Activated T-cell treated with anti-CD3 and anti-CD28 coated beads, Interleukin-2, amount 50 U/mL, for 72 hours (primary cell): ENCODE measurements around the gene PGRMC1. TPM values are rescaled to one million over a fixed set of nuclear protein-coding genes. Genes with fewer than 3 reads are reported as not detected.

Experiments
- ATAC-seq, 2 donors: fragments of 150-1000 bp; cut with Tn5 transposase; replicated peaks in 1 of 2; 2 replicates each; pipeline ENCODE4 v1.10.0; 2021; ENCODE audit warnings: moderate library complexity in 2 of 2, mild to moderate bottlenecking in 1 of 2
- DNase-seq, 2 donors: peaks; one replicate each; pipeline ENCODE4 v3.0.0; 2021 to 2022; ENCODE audit warnings: mixed read lengths in 1 of 2
- H3K27ac Mint-ChIP-seq: one replicate; pipeline ENCODE4 v1.8.0; 2022; ENCODE audit warnings: mild to moderate bottlenecking, moderate library complexity, mixed read lengths
- H3K27me3 Mint-ChIP-seq: one replicate; pipeline ENCODE4 v1.8.0; 2022; ENCODE audit warnings: low read depth, mixed read lengths
- H3K36me3 Mint-ChIP-seq, 2 donors: one replicate each; pipeline ENCODE4 v1.8.0; 2022; ENCODE audit warnings: mixed read lengths in 2 of 2, mild to moderate bottlenecking in 1 of 2; ENCODE audit not compliant: insufficient read depth in 2 of 2
- H3K4me1 Mint-ChIP-seq: one replicate; pipeline ENCODE4 v1.8.0; 2022; ENCODE audit warnings: low read depth, mixed read lengths
- H3K4me3 Mint-ChIP-seq, 2 donors: one replicate each; pipeline ENCODE4 v1.8.0; 2022; ENCODE audit warnings: mild to moderate bottlenecking in 2 of 2, mixed read lengths in 2 of 2, moderate library complexity in 2 of 2
- H3K9me3 Mint-ChIP-seq, 2 donors: one replicate each; pipeline ENCODE4 v1.8.0; 2022; ENCODE audit warnings: mixed read lengths in 2 of 2
- total RNA-seq, 2 donors: library from RNA; stranded (reverse); gene quantifications; one replicate each; pipeline ENCODE4 v1.2.3, GENCODE V29; 2022

PGRMC1 gene
- total RNA-seq, 2 donors from 2014 or later: 32.8 to 36.3 TPM

- H3K9me3 Mint-ChIP-seq: no peaks in the 10 kb centered on the region
- no peak overlapping the region for H3K27ac Mint-ChIP-seq
- ATAC-seq (no peak), DNase-seq (no peak)
- peaks cover 29% of the 10 kb centered on the region for H3K27me3 Mint-ChIP-seq
- no peak overlapping the region for H3K4me3 Mint-ChIP-seq
- H3K4me1 Mint-ChIP-seq: no peaks in the 10 kb centered on the region
- no peaks in the 10 kb centered on the region for H3K36me3 Mint-ChIP-seq
These were observed 24.5 kb upstream of the PGRMC1 start for GRCh38 chrX:119211649-119212014.

GRCh38 chrX:119218198-119218597 lies 17.9 kb upstream of the PGRMC1 start:
- H3K4me3 Mint-ChIP-seq: no peak overlapping the region
- H3K27me3 Mint-ChIP-seq: peaks cover 40% of the 10 kb centered on the region
- no peaks in the 10 kb centered on the region for H3K4me1 Mint-ChIP-seq
- no peak for ATAC-seq
- H3K27ac Mint-ChIP-seq: no peak overlapping the region
- DNase-seq: no peak
- no peaks in the 10 kb centered on the region for H3K9me3 Mint-ChIP-seq
- no peaks in the 10 kb centered on the region for H3K36me3 Mint-ChIP-seq

GRCh38 chrX:119222932-119223331 lies 13.2 kb upstream of the PGRMC1 start:
- H3K9me3 Mint-ChIP-seq: no peaks in the 10 kb centered on the region
- DNase-seq: no peak
- peaks cover 42% of the 10 kb centered on the region for H3K27me3 Mint-ChIP-seq
- no peak for ATAC-seq
- H3K4me3 Mint-ChIP-seq: no peak overlapping the region
- no peaks in the 10 kb centered on the region for H3K36me3 Mint-ChIP-seq
- no peak overlapping the region for H3K27ac Mint-ChIP-seq
- H3K4me1 Mint-ChIP-seq: no peaks in the 10 kb centered on the region

GRCh38 chrX:119223783-119224182 lies 12.3 kb upstream of the PGRMC1 start:
- Mint-ChIP-seq H3K9me3 (no peaks in the 10 kb centered on the region), H3K27me3 (peaks cover 47% of the 10 kb centered on the region), H3K27ac (no peak overlapping the region), H3K4me1 (no peaks in the 10 kb centered on the region), H3K4me3 (no peak overlapping the region), H3K36me3 (no peaks in the 10 kb centered on the region)
- no peak for ATAC-seq
- no peak for DNase-seq

GRCh38 chrX:119226446-119226845 lies 9.6 kb upstream of the PGRMC1 start:
- Mint-ChIP-seq H3K9me3 (no peaks in the 10 kb centered on the region), H3K4me3 (no peak overlapping the region)

GRCh38 chrX:119228512-119229252 lies 7.4 kb upstream of the PGRMC1 start:
- H3K27ac Mint-ChIP-seq: no peak overlapping the region

More at GRCh38 chrX:119226446-119226845, 9.6 kb upstream of the PGRMC1 start:
- Mint-ChIP-seq H3K36me3 (no peaks in the 10 kb centered on the region), H3K27ac (no peak overlapping the region), H3K27me3 (peaks cover 58% of the 10 kb centered on the region), H3K4me1 (peaks cover 5% of the 10 kb centered on the region)
- ATAC-seq (no peak), DNase-seq (no peak)

GRCh38 chrX:119229253-119229615 lies 6.9 kb upstream of the PGRMC1 start:
- Mint-ChIP-seq H3K27ac (no peak overlapping the region), H3K9me3 (no peaks in the 10 kb centered on the region)

More at GRCh38 chrX:119228512-119229252, 7.4 kb upstream of the PGRMC1 start:
- no peak for ATAC-seq
- H3K27me3 Mint-ChIP-seq: peaks cover 65% of the 10 kb centered on the region
- H3K36me3 Mint-ChIP-seq: no peaks in the 10 kb centered on the region
- no peak for DNase-seq
- H3K4me3 Mint-ChIP-seq: no peak overlapping the region
- peaks cover 5% of the 10 kb centered on the region for H3K4me1 Mint-ChIP-seq
- no peaks in the 10 kb centered on the region for H3K9me3 Mint-ChIP-seq

GRCh38 chrX:119230850-119231249 lies 5.2 kb upstream of the PGRMC1 start:
- ATAC-seq (peak; percentile 55 to 82), DNase-seq (peak; percentile 6 to 10)
- Mint-ChIP-seq H3K27me3 (peaks cover 65% of the 10 kb centered on the region), H3K36me3 (no peaks in the 10 kb centered on the region), H3K4me3 (no peak overlapping the region), H3K27ac (no peak overlapping the region), H3K9me3 (no peaks in the 10 kb centered on the region), H3K4me1 (peaks cover 5% of the 10 kb centered on the region)

More at GRCh38 chrX:119229253-119229615, 6.9 kb upstream of the PGRMC1 start:
- ATAC-seq (no peak), DNase-seq (no peak)
- Mint-ChIP-seq H3K4me1 (peaks cover 5% of the 10 kb centered on the region), H3K4me3 (no peak overlapping the region), H3K27me3 (peaks cover 65% of the 10 kb centered on the region), H3K36me3 (no peaks in the 10 kb centered on the region)

GRCh38 chrX:119231936-119232445 lies 4.1 kb upstream of the PGRMC1 start:
- Mint-ChIP-seq H3K36me3 (peaks cover 0 to under 1% of the 10 kb centered on the region in 2 donors), H3K4me1 (peaks cover 5% of the 10 kb centered on the region), H3K27ac (no peak overlapping the region), H3K27me3 (peaks cover 55% of the 10 kb centered on the region), H3K9me3 (no peaks in the 10 kb centered on the region), H3K4me3 (no peak overlapping the region)
- ATAC-seq: no peak
- DNase-seq: no peak

- peaks cover 30% of the 10 kb centered on the region for H3K27me3 Mint-ChIP-seq
- no peak for DNase-seq
- H3K9me3 Mint-ChIP-seq: no peaks in the 10 kb centered on the region
- H3K4me1 Mint-ChIP-seq: peaks cover 24% of the 10 kb centered on the region
- no peak overlapping the region for H3K27ac Mint-ChIP-seq
- H3K4me3 Mint-ChIP-seq: peak overlapping the region; percentile 75 to 87
- H3K36me3 Mint-ChIP-seq: peaks cover 0 to 4% of the 10 kb centered on the region in 2 donors
- ATAC-seq: no peak
These were observed 1.0 kb upstream of the PGRMC1 start for GRCh38 chrX:119235051-119235511.

- no peaks in the 10 kb centered on the region for H3K9me3 Mint-ChIP-seq
- peak overlapping the region; percentile 4 for H3K27ac Mint-ChIP-seq
These were observed 807 bp downstream of the PGRMC1 start for GRCh38 chrX:119236623-119237561.

GRCh38 chrX:119237562-119237942 lies 1.5 kb downstream of the PGRMC1 start:
- peak overlapping the region; percentile 75 to 87 for H3K4me3 Mint-ChIP-seq
- peak overlapping the region; percentile 4 for H3K27ac Mint-ChIP-seq
- DNase-seq: no peak
- ATAC-seq: no peak
- H3K4me1 Mint-ChIP-seq: peaks cover 23% of the 10 kb centered on the region
- H3K27me3 Mint-ChIP-seq: peaks cover 23% of the 10 kb centered on the region
- peaks cover 0 to 6% of the 10 kb centered on the region in 2 donors for H3K36me3 Mint-ChIP-seq
- no peaks in the 10 kb centered on the region for H3K9me3 Mint-ChIP-seq

More at GRCh38 chrX:119236623-119237561, 807 bp downstream of the PGRMC1 start:
- ATAC-seq (peak; percentile 36 to 53), DNase-seq (peak; percentile 27 to 35)
- Mint-ChIP-seq H3K4me1 (peaks cover 23% of the 10 kb centered on the region), H3K27me3 (peaks cover 19% of the 10 kb centered on the region), H3K36me3 (peaks cover 0 to 6% of the 10 kb centered on the region in 2 donors), H3K4me3 (peak overlapping the region; percentile 75 to 87)

GRCh38 chrX:119238557-119238956 lies 2.5 kb downstream of the PGRMC1 start:
- DNase-seq (no peak), ATAC-seq (no peak)
- Mint-ChIP-seq H3K4me3 (peak overlapping the region; percentile 31 to 75), H3K27me3 (peaks cover 30% of the 10 kb centered on the region), H3K27ac (no peak overlapping the region), H3K4me1 (peaks cover 23% of the 10 kb centered on the region), H3K9me3 (no peaks in the 10 kb centered on the region), H3K36me3 (peaks cover under 1 to 10% of the 10 kb centered on the region in 2 donors)
